NB4 (cell line): Measurements from ENCODE around the gene LRRTM4.

Experiments used
- POLR2A ChIP-seq: IDR thresholded peaks from 2 replicates; pipeline ENCODE4 v1.6.1; 2011; ENCODE audit warnings: mild to moderate bottlenecking; ENCODE audit not compliant: insufficient read length; ENCODE audit errors: extremely low read depth
- TF ChIP-seq, protein P1 (sequence below): IDR thresholded peaks from one replicate; pipeline ENCODE4 v1.5.1; 2012; ENCODE audit warnings: low read depth, low read length
- TF ChIP-seq, protein P2 (sequence below): IDR thresholded peaks from 2 replicates; pipeline ENCODE4 v1.6.1; 2011; ENCODE audit warnings: low read depth, low read length

DNA sequence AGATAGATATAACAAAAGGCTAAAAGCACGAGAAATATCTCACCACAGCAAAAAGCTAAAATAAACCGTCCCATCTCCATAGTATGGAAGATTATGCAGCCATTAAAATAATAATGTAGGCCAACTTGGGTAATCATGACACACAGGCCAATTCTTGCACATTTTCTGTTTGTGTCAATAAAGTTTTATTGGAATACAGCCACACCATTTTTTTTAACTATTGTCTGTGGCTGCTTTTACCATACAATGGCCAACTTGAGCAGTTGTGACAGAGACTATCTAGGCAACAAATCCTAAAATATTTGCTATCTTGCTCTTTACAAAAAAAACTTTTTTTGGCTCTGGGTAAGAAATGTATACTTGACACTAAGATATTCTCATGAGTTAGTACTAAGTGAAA lies 212.5 kb downstream of the LRRTM4 start:
- TF ChIP-seq POLR2A: no peak
- TF ChIP-seq, protein P1, sequence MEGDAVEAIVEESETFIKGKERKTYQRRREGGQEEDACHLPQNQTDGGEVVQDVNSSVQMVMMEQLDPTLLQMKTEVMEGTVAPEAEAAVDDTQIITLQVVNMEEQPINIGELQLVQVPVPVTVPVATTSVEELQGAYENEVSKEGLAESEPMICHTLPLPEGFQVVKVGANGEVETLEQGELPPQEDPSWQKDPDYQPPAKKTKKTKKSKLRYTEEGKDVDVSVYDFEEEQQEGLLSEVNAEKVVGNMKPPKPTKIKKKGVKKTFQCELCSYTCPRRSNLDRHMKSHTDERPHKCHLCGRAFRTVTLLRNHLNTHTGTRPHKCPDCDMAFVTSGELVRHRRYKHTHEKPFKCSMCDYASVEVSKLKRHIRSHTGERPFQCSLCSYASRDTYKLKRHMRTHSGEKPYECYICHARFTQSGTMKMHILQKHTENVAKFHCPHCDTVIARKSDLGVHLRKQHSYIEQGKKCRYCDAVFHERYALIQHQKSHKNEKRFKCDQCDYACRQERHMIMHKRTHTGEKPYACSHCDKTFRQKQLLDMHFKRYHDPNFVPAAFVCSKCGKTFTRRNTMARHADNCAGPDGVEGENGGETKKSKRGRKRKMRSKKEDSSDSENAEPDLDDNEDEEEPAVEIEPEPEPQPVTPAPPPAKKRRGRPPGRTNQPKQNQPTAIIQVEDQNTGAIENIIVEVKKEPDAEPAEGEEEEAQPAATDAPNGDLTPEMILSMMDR: no peak
- TF ChIP-seq, protein P2, sequence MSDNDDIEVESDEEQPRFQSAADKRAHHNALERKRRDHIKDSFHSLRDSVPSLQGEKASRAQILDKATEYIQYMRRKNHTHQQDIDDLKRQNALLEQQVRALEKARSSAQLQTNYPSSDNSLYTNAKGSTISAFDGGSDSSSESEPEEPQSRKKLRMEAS: no peak
